ENCODE measurements around the gene KCNJ6. TPM values are rescaled to one million over a fixed set of nuclear protein-coding genes. Genes with fewer than 3 reads are reported as not detected.
"Not testable (repeated sequence)": the region's sequence is repeated elsewhere in the genome, so short reads cannot be mapped to it uniquely, and the experiment has no call there.

The KCNJ6 gene
- total RNA-seq, 1 experiment from 2014 or later = 0.05 TPM

DNA sequence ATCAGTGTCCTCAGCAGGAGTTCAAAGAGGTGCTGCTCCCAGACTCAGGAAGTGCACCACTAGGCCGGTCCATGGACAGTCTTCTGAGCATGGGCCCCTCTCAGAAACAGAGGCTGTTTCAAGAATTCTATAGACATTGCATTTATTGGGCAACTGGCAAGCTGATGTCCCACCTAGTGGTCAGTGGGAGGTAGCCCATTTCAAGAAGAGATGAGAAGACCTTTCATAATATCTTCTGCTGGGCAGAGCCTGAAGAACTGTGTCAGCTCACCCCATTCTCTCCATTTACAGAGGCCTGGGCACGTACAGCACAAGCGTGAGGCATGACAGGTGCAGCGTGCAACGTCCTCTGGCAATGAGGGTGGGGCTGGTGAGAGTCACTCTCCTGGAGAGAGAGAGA, 333.7 kb downstream of the KCNJ6 start:
- TF ChIP-seq, protein P1, sequence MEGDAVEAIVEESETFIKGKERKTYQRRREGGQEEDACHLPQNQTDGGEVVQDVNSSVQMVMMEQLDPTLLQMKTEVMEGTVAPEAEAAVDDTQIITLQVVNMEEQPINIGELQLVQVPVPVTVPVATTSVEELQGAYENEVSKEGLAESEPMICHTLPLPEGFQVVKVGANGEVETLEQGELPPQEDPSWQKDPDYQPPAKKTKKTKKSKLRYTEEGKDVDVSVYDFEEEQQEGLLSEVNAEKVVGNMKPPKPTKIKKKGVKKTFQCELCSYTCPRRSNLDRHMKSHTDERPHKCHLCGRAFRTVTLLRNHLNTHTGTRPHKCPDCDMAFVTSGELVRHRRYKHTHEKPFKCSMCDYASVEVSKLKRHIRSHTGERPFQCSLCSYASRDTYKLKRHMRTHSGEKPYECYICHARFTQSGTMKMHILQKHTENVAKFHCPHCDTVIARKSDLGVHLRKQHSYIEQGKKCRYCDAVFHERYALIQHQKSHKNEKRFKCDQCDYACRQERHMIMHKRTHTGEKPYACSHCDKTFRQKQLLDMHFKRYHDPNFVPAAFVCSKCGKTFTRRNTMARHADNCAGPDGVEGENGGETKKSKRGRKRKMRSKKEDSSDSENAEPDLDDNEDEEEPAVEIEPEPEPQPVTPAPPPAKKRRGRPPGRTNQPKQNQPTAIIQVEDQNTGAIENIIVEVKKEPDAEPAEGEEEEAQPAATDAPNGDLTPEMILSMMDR (IDR thresholded peaks at IDR 0.05; ENCODE audit: unreplicated experiment) = peak; percentile 22
- Mint-ChIP-seq H3K4me3 (ENCODE audit: low read depth, unreplicated experiment) (no peak overlapping the region), H3K27me3 (ENCODE audit: unreplicated experiment) (no peaks in the 10 kb centered on the region), H3K4me1 (ENCODE audit: low read depth, unreplicated experiment) (no peaks in the 10 kb centered on the region), H3K36me3 (ENCODE audit: insufficient read depth, unreplicated experiment) (no peaks in the 10 kb centered on the region), H3K27ac (ENCODE audit: unreplicated experiment) (no peak overlapping the region), H3K9me3 (ENCODE audit: low read depth, unreplicated experiment) (no peaks in the 10 kb centered on the region)
- intact Hi-C loops (cut with micrococcal nuclease; ENCODE audit: unreplicated experiment) = loop anchor here (10.0 kb wide), 2 partner anchors 118 to 418 kb away; no protein-coding TSS in a partner anchor
- DNase-seq = peak; percentile 39
- CTCF ChIA-PET = interaction anchor here (1.5 kb wide), 1 partner anchor 19 kb away, joined by 5 read pairs; no protein-coding TSS in a partner anchor
- BruUV-seq (replicated peaks) = no TSS peak

DNA sequence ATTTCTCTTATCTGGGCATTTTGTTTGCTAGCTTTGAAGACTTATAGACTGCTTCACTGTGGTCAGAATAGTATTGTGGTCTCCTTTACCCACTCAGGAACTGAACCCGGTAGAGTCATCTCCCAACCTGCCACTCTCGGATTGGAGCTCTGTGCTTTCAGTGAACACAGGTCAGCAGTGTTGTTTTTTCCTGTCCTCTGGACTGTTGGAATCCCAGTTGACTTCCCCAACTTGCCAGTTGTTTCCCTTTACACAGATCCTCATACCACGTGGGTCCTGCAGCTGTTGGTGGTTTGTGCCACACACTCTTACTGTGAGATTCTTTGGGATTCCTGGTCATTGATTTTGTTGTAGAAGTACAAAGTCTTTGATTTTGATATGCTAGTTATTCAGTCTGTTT, 335.6 kb downstream of the KCNJ6 start:
- Mint-ChIP-seq H3K36me3 (ENCODE audit: insufficient read depth, unreplicated experiment) (no peaks in the 10 kb centered on the region), H3K4me3 (ENCODE audit: low read depth, unreplicated experiment) (no peak overlapping the region), H3K9me3 (ENCODE audit: low read depth, unreplicated experiment) (no peaks in the 10 kb centered on the region), H3K4me1 (ENCODE audit: low read depth, unreplicated experiment) (no peaks in the 10 kb centered on the region), H3K27me3 (ENCODE audit: unreplicated experiment) (no peaks in the 10 kb centered on the region), H3K27ac (ENCODE audit: unreplicated experiment) (no peak overlapping the region)
- CTCF ChIA-PET = no interaction called here
- intact Hi-C loops (cut with micrococcal nuclease; ENCODE audit: unreplicated experiment) = loop anchor here (10.0 kb wide), 2 partner anchors 116 to 416 kb away; no protein-coding TSS in a partner anchor
- no peak for DNase-seq
- TF ChIP-seq, protein P1 (IDR thresholded peaks at IDR 0.05; ENCODE audit: unreplicated experiment) = no peak
- no TSS peak for BruUV-seq (replicated peaks)

DNA sequence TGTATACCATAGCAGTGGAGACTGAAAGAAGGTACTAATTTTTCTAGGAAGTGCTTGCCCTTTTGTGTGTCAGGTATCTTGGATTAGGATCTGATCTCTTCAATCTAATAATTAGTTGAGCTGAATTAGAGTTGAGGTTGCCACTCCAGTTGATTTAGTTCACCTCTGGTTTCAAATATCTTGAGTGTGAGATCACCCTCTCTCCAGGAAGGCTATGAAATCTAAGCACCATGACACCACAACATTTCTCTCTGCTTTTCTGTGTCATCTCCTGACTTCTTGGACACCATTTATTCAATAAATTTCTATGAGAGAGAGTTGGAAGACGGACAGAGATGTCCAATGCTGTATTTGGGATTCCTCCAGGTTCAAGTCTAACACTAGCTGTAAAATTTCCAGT, 336.9 kb downstream of the KCNJ6 start:
- Mint-ChIP-seq H3K27me3 (ENCODE audit: unreplicated experiment) (no peaks in the 10 kb centered on the region), H3K27ac (ENCODE audit: unreplicated experiment) (no peak overlapping the region), H3K4me1 (ENCODE audit: low read depth, unreplicated experiment) (no peaks in the 10 kb centered on the region), H3K36me3 (ENCODE audit: insufficient read depth, unreplicated experiment) (no peaks in the 10 kb centered on the region), H3K4me3 (ENCODE audit: low read depth, unreplicated experiment) (no peak overlapping the region), H3K9me3 (ENCODE audit: low read depth, unreplicated experiment) (no peaks in the 10 kb centered on the region)
- no peak for DNase-seq
- no TSS peak for BruUV-seq (replicated peaks)
- CTCF ChIA-PET = interaction anchor here (0.5 kb wide), 1 partner anchor 14 kb away, joined by 4 read pairs; no protein-coding TSS in a partner anchor
- intact Hi-C loops (cut with micrococcal nuclease; ENCODE audit: unreplicated experiment) = no loop called here
- TF ChIP-seq, protein P1 (IDR thresholded peaks at IDR 0.05; ENCODE audit: unreplicated experiment) = no peak

DNA sequence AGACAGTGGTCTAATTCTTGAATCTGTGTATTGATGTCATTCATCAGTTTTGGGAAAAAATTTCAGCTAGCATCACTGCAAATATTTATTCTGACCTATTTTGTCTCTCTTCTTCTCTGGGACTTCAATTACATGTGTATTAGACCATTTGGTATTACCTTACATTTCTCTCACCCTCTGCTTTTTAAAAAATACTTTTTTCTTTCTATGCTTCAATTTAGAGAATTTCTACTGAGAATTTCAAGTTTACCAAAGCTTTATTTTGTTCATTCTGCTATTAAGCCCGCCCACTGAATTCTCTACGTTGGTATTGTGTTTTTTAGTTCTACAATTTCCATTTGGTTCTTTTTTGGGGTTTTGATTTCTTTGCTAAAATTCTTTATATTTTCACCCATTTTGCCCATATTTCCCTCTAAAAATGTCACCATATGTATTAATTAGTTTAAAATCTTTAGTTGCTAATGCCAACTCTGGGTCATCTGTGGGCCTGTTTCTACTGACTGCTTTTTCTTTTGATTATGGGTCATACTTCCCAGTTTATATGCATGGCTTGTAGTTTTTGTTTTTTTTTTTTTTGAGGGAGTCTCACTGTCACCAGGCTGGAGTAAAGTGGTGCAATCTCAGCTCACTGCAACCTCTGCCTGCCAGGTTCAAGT, 337.7 kb downstream of the KCNJ6 start:
- TF ChIP-seq, protein P1 (IDR thresholded peaks at IDR 0.05; ENCODE audit: unreplicated experiment) = no peak
- BruUV-seq (replicated peaks) = no TSS peak
- no peaks in the 10 kb centered on the region for H3K36me3 Mint-ChIP-seq (ENCODE audit: insufficient read depth, unreplicated experiment)
- no peaks in the 10 kb centered on the region for H3K27me3 Mint-ChIP-seq (ENCODE audit: unreplicated experiment)
- H3K27ac Mint-ChIP-seq (ENCODE audit: unreplicated experiment) = no peak overlapping the region
- no peak overlapping the region for H3K4me3 Mint-ChIP-seq (ENCODE audit: low read depth, unreplicated experiment)
- intact Hi-C loops (cut with micrococcal nuclease; ENCODE audit: unreplicated experiment) = no loop called here
- no peaks in the 10 kb centered on the region for H3K4me1 Mint-ChIP-seq (ENCODE audit: low read depth, unreplicated experiment)
- H3K9me3 Mint-ChIP-seq (ENCODE audit: low read depth, unreplicated experiment) = no peaks in the 10 kb centered on the region
- DNase-seq = no peak
- CTCF ChIA-PET = no interaction called here

DNA sequence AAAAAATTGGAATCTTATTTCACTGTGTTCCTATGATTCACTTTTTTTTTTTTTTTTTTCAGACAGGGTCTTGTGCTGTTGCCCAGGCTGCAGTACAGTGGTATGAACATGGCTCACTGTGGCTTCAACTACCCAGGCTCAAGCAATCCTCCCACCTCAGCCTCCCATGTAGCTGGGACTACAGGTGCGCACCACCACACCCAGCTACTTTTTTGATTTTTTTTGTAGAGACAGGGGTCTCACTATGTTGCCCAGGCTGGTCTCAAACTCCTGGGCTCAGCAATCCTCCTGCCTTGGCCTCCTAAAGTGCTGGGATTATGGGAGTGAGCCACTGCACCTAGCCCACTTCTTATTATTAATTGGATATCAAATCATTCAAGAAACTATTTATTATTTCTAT, 339.3 kb downstream of the KCNJ6 start:
- intact Hi-C loops (cut with micrococcal nuclease; ENCODE audit: unreplicated experiment); H3K27ac Mint-ChIP-seq (ENCODE audit: unreplicated experiment); H3K4me3 Mint-ChIP-seq (ENCODE audit: low read depth, unreplicated experiment); BruUV-seq (replicated peaks); H3K9me3 Mint-ChIP-seq (ENCODE audit: low read depth, unreplicated experiment); CTCF ChIA-PET; DNase-seq; H3K27me3 Mint-ChIP-seq (ENCODE audit: unreplicated experiment); H3K36me3 Mint-ChIP-seq (ENCODE audit: insufficient read depth, unreplicated experiment); H3K4me1 Mint-ChIP-seq (ENCODE audit: low read depth, unreplicated experiment): not testable (repeated sequence)
